ENCODE data around the gene KLF5. TPM values are rescaled to one million over a fixed set of nuclear protein-coding genes. Genes with fewer than 3 reads are reported as not detected.

KLF5 gene
- total RNA-seq, 4 donors from 2014 or later, result 26.4 to 109 (median 85.4) TPM

- Histone ChIP-seq H3K36me3 (no peaks in the 10 kb centered on the region), H3K27ac (no peak overlapping the region), H3K4me1 (no peaks in the 10 kb centered on the region), H3K4me3 (no peak overlapping the region), H3K9me3 (peaks cover 0 to 3% (median 0%) of the 10 kb centered on the region in 4 donors), H3K27me3 (no peaks in the 10 kb centered on the region)
- TF ChIP-seq CTCF (IDR thresholded peaks at IDR 0.05), result no peak
- no peak for TF ChIP-seq POLR2A (IDR thresholded peaks at IDR 0.05)
- TF ChIP-seq EP300 (IDR thresholded peaks at IDR 0.05), result no peak
- no peak for DNase-seq (ENCODE audit: low spot score in 2 of 2)
- 93 to 94% methylated on average over 2 of the region's 2 CpGs for WGBS, 2 donors
These were observed 42.7 kb downstream of the KLF5 start for GRCh38 chr13:73101351-73102007.

- 75 to 86% methylated on average over 1 of the region's 1 CpG for WGBS, 2 donors
- DNase-seq (ENCODE audit: low spot score in 2 of 2), result no peak
- Histone ChIP-seq H3K27ac (no peak overlapping the region), H3K9me3 (peaks cover 0 to 3% (median 0%) of the 10 kb centered on the region in 4 donors), H3K4me3 (no peak overlapping the region), H3K36me3 (no peaks in the 10 kb centered on the region), H3K4me1 (peaks cover 0 to 2% (median 0%) of the 10 kb centered on the region in 4 donors), H3K27me3 (no peaks in the 10 kb centered on the region)
- TF ChIP-seq CTCF (IDR thresholded peaks at IDR 0.05) (no peak), POLR2A (IDR thresholded peaks at IDR 0.05) (no peak), EP300 (IDR thresholded peaks at IDR 0.05) (no peak)
These were observed 44.4 kb downstream of the KLF5 start for GRCh38 chr13:73103238-73103637.

- Histone ChIP-seq H3K27me3 (no peaks in the 10 kb centered on the region), H3K36me3 (no peaks in the 10 kb centered on the region), H3K4me1 (peaks cover 0 to 2% (median 0%) of the 10 kb centered on the region in 4 donors), H3K27ac (no peak overlapping the region), H3K9me3 (no peaks in the 10 kb centered on the region), H3K4me3 (no peak overlapping the region)
- DNase-seq (ENCODE audit: low spot score in 2 of 2), result no peak
- no peak for TF ChIP-seq CTCF (IDR thresholded peaks at IDR 0.05)
- WGBS, 2 donors, result 83% methylated on average over 10 of the region's 10 CpGs
These were observed 47.8 kb downstream of the KLF5 start for GRCh38 chr13:73106513-73107178.

- no peak for TF ChIP-seq POLR2A (IDR thresholded peaks at IDR 0.05)
- TF ChIP-seq CTCF (IDR thresholded peaks at IDR 0.05), result no peak
- TF ChIP-seq EP300 (IDR thresholded peaks at IDR 0.05), result no peak
- Histone ChIP-seq H3K36me3 (no peaks in the 10 kb centered on the region), H3K9me3 (no peaks in the 10 kb centered on the region), H3K4me1 (peaks cover 0 to 2% (median 0%) of the 10 kb centered on the region in 4 donors), H3K27ac (no peak overlapping the region), H3K27me3 (no peaks in the 10 kb centered on the region), H3K4me3 (no peak overlapping the region)
- 35 to 48% methylated on average over 3 of the region's 3 CpGs for WGBS, 2 donors
- no peak for DNase-seq (ENCODE audit: low spot score in 2 of 2)
These were observed 48.7 kb downstream of the KLF5 start for GRCh38 chr13:73107481-73107880.

- TF ChIP-seq EP300 (IDR thresholded peaks at IDR 0.05), result no peak
- no peak for TF ChIP-seq POLR2A (IDR thresholded peaks at IDR 0.05)
- TF ChIP-seq CTCF (IDR thresholded peaks at IDR 0.05), result no peak
- no peaks in the 10 kb centered on the region for H3K36me3 ChIP-seq
- no peak overlapping the region for H3K27ac ChIP-seq
- no peak for DNase-seq (ENCODE audit: low spot score in 2 of 2)
- H3K9me3 ChIP-seq, result no peaks in the 10 kb centered on the region
- H3K4me3 ChIP-seq, result no peak overlapping the region
- WGBS, 2 donors, result 69 to 78% methylated on average over 8 of the region's 8 CpGs
- peaks cover 0 to 2% (median 0%) of the 10 kb centered on the region in 4 donors for H3K4me1 ChIP-seq
- no peaks in the 10 kb centered on the region for H3K27me3 ChIP-seq
These were observed 49.2 kb downstream of the KLF5 start for GRCh38 chr13:73107970-73108369.

Measured in tibial nerve (tissue), 4 donors.